Right ventricle myocardium inferior (tissue), 1 donor: ENCODE data around the gene YRDC. TPM values are rescaled to one million over a fixed set of nuclear protein-coding genes. Genes with fewer than 3 reads are reported as not detected.
A peak's percentile ranks its signal among the peaks of the same experiment; 100 is the strongest.

Source experiments
- ATAC-seq: fragments of 200-7000 bp; cut with Tn5 transposase; one replicate; pipeline ENCODE4 v1.9.1; 2020; ENCODE audit warnings: mild to moderate bottlenecking, moderate library complexity
- DNase-seq: peaks from one replicate; pipeline ENCODE4 v3.0.0; 2021; ENCODE audit errors: missing footprints
- intact Hi-C: fragments of 100-400 bp; cut with DNase I; formaldehyde crosslinking; loops from one replicate; pipeline ENCODE4 v1.11.0; 2022
- long read RNA-seq: library from polyadenylated mRNA; unstranded; transcript quantifications from one replicate; pipeline ENCODE4 v2.0.0, GENCODE V29; 2021
- total RNA-seq: library from RNA; stranded (reverse); fragmentation: NEBNext Ultra II Directional; extraction: Animal tissue kit (Norgen Biotek cat#: 25700); gene quantifications from one replicate; pipeline ENCODE4 v1.2.1, GENCODE V29; 2021
- donor health status: DM: no; HTN: yes; CAD: no; lungs with severe emphysema.

Gene YRDC, protein sequence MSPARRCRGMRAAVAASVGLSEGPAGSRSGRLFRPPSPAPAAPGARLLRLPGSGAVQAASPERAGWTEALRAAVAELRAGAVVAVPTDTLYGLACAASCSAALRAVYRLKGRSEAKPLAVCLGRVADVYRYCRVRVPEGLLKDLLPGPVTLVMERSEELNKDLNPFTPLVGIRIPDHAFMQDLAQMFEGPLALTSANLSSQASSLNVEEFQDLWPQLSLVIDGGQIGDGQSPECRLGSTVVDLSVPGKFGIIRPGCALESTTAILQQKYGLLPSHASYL
- 4.8 TPM for total RNA-seq
- long read RNA-seq, transcript YRDC-201 (5 exons, 1,826 nt) = major isoform, 11 of 12 reads
- long read RNA-seq, partial matches to known transcripts = 1 of 12 reads
- long read RNA-seq, other reads (novel, unspliced or antisense) = 0 of 12 reads

DNA sequence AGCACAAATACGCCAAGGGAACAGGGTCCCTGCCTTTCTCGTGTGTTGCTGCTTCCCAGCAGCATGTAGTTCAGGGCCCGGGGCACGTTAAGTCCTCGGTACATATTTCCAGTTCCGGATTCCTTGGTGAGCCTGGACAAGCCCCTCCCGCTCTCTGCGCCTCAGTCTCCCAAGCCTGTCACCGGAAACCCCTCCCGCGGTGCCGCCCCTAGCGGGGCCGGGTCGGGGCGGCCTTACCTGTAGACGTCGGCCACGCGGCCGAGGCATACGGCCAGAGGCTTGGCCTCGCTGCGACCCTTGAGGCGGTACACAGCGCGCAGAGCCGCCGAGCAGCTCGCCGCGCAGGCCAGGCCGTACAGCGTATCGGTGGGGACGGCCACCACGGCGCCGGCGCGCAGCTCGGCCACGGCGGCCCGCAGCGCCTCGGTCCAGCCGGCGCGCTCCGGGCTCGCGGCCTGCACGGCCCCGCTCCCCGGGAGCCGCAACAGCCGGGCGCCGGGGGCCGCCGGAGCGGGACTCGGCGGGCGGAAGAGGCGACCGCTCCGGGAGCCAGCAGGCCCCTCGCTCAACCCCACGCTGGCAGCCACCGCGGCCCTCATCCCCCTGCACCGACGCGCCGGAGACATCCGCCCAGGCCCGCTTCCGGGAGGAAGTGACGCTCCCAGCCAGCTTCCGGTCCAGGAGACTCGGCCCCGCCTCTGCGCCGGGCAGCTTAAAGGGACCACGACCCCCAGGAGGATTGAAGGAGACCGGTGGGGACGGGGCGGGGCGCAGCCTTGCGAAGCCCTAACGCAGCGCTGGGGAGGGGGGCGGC is at the start of gene YRDC, which contains the start of gene C1orf122:
TSS of gene YRDC (minus strand) at position 654 of the 814 bp plus-strand sequence. CDS start at position 626, 28 bp downstream.
TSS of gene C1orf122 (plus strand) at position 236 of the 814 bp plus-strand sequence. CDS start 615 bp downstream, outside the sequence.
- intact Hi-C loops = loop anchor here (1.0 to 5.0 kb wide), 3 partner anchors 52 to 211 kb away; partner anchors contain the start of genes CDCA8 and MTF1
- DNase-seq = peak; percentile 97
- ATAC-seq = peak; percentile 95

DNA sequence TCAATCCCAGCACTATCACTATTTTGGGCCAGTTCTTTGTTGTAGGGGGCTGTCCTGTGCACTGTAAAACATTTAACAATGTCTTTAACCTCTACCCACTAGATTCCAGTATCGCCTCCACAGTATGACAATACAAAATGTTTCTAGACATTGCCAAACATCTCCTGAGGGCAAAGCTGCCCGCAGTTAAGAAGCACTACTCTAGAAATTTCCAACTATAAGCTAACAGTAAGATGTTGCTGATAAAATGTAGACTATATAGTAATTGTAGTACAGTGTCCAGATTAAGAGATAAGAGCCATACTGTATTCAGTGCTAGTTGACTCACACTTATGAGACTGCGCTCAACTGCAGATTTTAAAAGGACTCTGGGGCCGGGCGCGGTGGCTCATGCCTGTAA is 46.4 kb upstream of the YRDC start:
- DNase-seq = no peak
- no peak for ATAC-seq
- intact Hi-C loops = loop anchor here (10.0 kb wide), 1 partner anchor 260 kb away; the partner anchor contains the start of gene GNL2

GRCh38 chr1:37853157-37853556 is 45.1 kb upstream of the YRDC start:
- intact Hi-C loops = loop anchor here (10.0 kb wide), 1 partner anchor 258 kb away; the partner anchor contains the start of gene GNL2
- DNase-seq (no peak), ATAC-seq (no peak)

- ATAC-seq = no peak
- DNase-seq = no peak
- intact Hi-C loops = loop anchor here (10.0 kb wide), 1 partner anchor 257 kb away; the partner anchor contains the start of gene GNL2
Measured at GRCh38 chr1:37851782-37852210, 43.8 kb upstream of the YRDC start.

GRCh38 chr1:37851262-37851661 is 43.3 kb upstream of the YRDC start:
- ATAC-seq (no peak), DNase-seq (no peak)
- intact Hi-C loops = loop anchor here (10.0 kb wide), 1 partner anchor 256 kb away; the partner anchor contains the start of gene GNL2

DNA sequence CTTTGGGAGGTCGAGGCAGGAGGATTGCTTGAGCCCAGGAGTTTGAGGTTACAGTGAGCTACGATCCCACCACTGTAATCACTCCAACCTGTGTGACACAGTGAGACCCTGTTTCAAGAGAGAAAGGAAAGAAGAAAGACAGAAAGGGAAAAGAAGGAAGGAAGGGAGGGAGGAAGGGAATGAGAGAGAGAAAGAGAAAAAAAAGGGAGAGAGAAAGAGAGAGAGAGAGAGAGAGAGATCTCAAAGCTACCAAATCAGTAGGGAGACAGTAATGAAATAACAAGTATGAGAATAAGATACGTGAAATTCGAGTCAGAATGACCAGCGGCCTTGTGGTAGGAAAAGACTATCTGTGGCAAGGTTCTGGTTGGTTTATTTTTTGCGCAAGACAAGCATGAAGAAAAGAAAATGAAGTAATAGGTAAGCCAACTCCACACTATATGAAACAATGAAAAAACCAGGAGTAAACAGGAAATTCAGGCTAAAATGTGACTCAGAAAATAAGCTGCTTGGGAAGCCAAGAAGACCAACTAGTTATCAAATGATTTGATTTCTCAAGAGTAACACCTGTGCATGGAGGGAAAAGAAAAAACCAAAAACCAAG is 42.4 kb upstream of the YRDC start:
- ATAC-seq = no peak
- DNase-seq = no peak
- intact Hi-C loops = loop anchor here (10.0 kb wide), 1 partner anchor 256 kb away; the partner anchor contains the start of gene GNL2

DNA sequence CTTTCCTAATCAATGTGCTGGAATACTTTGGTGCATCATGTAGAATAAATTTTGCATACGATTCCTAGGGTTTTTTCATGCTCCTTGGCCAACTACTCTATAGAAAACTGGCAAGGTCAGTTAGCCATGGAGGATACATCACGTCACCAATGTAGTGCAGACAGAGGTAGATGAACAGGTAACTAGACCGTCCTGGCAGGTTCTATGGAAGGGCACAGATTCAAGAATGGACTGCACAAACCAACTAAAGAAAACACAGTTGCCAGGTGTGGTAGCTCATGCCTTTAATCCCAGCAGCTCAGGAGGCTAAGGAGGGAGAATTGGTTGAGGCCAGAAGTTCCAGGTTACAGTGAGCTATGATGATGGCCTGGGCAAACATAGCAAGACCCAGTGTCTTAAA is 41.5 kb upstream of the YRDC start:
- intact Hi-C loops = no loop called here
- DNase-seq (no peak), ATAC-seq (no peak)

- DNase-seq (no peak), ATAC-seq (no peak)
- intact Hi-C loops = no loop called here
Measured at GRCh38 chr1:37846647-37847339, 38.8 kb upstream of the YRDC start.

DNA sequence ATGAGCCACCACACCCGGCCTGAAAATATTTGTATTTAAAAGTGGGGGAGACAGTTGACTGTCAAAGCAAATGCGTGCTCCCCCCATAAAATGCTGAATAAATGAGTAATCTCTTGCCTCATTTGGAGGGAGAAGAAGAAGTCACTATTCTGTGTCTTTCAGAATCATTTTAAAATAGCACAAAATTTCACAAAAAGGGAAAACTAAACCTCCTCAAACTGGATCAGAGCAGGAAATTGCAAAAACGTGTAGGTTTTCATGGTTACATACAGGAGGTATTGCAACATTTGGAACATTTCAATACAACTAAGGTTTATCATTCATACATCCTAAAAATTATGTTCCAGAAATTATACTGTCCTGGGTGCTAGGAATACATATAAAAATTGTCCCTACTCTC is 37.8 kb upstream of the YRDC start:
- intact Hi-C loops = no loop called here

DNA sequence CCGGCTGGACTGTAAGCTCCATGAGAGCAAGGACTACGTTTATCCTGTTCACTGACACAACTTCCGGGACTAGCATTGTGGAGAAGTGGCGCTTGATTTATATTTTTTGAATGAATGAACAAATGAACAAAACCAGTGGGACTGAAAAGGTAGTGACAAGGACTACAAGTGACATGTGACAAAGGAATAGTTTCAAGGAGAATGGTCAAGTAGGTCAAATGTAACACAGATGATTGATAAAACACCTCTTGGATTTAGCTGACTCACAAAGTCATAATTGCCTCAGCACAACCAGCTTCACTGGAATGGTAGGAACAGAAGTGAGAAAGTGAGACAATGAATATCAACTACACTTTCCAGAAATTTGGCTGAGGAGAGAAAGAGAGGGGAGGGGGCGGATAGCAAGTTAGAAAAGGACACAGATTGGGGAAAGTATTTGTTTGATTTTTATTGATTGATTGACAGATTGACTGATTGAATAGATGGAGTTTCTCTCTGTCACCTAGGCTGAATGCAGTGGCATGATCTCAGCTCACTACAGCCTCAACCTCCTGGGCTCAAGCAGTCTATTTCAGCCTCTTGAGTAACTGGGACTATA is 37.1 kb upstream of the YRDC start:
- DNase-seq (no peak), ATAC-seq (no peak)
- intact Hi-C loops = no loop called here

More for the DNA sequence above, 37.8 kb upstream of the YRDC start:
- DNase-seq (no peak), ATAC-seq (no peak)

DNA sequence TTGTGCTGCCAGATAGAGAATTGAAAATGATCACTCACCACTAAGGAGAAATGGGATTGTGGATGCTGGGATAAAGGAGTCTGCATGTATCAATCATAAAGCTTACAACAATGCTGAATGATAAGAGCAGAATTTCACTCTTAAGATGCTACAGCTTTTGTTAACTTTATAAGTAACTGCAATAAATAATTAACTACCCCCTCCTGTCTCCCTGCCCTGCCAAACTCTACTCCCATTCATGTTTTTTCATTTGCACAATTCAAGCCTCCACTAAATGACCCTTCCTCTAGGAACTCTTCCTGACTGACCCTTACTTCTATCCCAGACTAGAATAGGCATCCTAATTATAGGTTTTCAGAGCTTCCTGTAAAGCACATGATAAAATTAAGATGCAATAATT is 36.5 kb upstream of the YRDC start:
- intact Hi-C loops = no loop called here
- DNase-seq (no peak), ATAC-seq (no peak)

DNA sequence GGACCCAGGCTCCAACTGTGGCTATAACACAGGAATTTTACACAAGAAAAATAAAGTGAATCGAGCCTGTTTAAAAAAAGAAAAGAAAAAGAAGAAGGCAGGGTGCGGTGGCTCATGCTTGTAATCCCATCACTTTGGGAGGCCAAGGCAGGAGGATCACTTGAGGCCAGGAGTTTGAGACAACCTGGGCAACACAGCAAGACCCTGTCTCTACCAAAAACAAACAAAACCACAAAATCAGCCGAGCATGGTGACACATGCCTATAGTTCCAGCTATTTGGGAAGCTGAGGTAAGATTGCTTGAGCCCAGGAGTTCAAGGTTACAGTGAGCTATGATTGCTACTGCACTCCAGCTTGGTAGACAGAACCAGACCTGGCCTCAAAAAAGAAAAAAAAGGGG is 33.6 kb upstream of the YRDC start:
- DNase-seq = no peak
- intact Hi-C loops = no loop called here
- ATAC-seq = no peak

- no peak for DNase-seq
- intact Hi-C loops = no loop called here
- ATAC-seq = no peak
Measured at GRCh38 chr1:37840711-37841110, 32.7 kb upstream of the YRDC start.

- no peak for DNase-seq
- no peak for ATAC-seq
- intact Hi-C loops = no loop called here
Measured at GRCh38 chr1:37839676-37840075, 31.7 kb upstream of the YRDC start.

DNA sequence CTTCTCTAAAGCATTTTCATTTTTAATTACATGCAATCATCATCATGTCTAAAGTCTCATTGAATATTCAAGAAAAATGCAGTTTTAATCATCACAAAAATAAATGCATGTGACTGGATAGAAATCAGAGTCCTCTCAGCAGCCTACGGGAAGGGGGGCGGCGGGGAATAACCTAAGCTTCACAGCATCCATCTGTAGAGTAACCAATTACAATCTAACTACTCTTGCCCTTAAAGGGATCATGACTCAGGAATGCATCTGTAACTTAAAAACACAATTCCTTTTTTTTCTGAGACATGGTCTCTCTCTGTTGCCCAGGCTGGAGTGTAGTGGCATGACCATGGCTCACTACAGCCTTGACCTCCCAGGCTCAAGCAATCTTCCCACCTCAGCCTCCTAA is 28.8 kb upstream of the YRDC start:
- ATAC-seq = no peak
- intact Hi-C loops = no loop called here

DNA sequence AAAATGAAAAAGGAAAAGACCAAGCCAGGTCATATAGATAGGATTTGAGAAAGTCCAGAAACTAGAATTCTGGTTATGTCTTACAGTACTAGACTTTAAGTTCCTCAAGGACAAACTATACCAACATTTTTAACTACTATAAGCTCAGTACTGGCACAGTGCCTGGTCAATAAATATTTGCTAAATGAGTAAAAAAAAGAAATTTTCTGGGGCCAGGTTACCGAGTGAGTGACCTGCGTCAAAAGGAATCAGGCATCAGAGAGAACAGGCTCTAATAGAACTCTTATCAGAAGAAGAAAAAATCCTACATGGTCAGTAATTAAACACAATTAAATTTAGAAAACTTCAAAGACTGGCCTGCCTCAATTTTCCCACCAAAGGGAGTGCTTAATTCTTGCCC is 23.8 kb upstream of the YRDC start:
- no peak for DNase-seq
- ATAC-seq = no peak
- intact Hi-C loops = no loop called here

More for the DNA sequence above, 28.8 kb upstream of the YRDC start:
- no peak for DNase-seq

DNA sequence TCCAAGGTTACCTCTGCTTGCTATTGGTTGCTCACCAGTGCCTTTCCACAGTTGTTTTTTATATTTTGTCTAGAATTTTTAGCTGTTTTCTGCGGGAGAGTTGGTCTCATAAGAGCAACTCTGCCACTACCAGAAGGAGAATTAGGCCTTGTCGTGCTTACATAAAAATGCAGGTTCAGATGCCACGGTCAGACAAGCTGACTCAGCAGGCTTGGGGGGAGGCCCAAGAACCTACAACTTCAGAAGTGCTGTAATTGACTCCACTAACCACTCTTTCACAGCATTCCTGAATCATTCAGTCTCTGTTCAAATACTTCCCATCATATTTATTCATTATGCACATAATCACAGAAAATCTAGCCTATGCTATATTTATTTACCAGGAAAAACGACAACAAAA is 23.1 kb upstream of the YRDC start:
- no peak for ATAC-seq
- intact Hi-C loops = no loop called here
- no peak for DNase-seq
